ENCODE results near the gene SSBP2. TPM values are rescaled to one million over a fixed set of nuclear protein-coding genes. Genes with fewer than 3 reads are reported as not detected.

The SSBP2 gene
- total RNA-seq, 1 donor from 2014 or later, result 7.9 TPM

DNA sequence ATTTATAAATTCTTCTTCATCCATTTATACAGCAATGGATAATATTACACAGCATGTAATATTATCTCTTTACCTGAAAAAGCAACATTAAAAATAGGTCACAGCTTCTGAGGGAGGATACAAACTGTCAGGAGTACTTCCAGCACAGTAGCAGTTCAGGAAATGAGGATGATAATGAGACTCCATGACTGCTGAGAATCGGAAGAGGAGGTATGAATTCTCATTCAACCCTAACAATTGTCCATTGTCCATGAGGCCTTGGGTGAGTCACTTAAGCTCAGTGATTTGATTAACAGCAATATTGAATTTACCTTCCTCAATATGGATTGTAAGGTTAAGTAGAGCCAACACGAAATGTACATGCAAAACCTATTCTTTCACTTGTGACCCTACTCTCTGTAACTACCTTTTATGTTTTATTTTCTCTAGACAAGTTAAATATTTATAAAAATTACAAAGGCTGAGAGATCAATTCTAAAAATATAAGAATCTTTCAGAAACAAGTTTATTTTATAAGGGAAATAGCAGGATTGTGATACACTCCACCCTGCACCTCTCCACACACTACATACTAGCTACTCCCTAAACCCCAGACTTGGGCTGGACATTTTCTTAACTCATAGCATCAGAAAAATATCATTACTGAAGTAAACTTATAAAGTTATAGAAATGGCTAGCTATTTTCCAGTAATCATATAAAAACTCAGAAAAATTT lies 197.9 kb downstream of the SSBP2 start:
- Histone ChIP-seq H3K4me3 (ENCODE audit: low read depth, low read length) (no peak overlapping the region), H3K27me3 (ENCODE audit: control insufficient read depth, insufficient read depth, low read length) (no peaks in the 10 kb centered on the region), H3K36me3 (ENCODE audit: control insufficient read depth, insufficient read depth, low read length) (no peaks in the 10 kb centered on the region)
- TF ChIP-seq, protein P1, sequence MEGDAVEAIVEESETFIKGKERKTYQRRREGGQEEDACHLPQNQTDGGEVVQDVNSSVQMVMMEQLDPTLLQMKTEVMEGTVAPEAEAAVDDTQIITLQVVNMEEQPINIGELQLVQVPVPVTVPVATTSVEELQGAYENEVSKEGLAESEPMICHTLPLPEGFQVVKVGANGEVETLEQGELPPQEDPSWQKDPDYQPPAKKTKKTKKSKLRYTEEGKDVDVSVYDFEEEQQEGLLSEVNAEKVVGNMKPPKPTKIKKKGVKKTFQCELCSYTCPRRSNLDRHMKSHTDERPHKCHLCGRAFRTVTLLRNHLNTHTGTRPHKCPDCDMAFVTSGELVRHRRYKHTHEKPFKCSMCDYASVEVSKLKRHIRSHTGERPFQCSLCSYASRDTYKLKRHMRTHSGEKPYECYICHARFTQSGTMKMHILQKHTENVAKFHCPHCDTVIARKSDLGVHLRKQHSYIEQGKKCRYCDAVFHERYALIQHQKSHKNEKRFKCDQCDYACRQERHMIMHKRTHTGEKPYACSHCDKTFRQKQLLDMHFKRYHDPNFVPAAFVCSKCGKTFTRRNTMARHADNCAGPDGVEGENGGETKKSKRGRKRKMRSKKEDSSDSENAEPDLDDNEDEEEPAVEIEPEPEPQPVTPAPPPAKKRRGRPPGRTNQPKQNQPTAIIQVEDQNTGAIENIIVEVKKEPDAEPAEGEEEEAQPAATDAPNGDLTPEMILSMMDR (IDR thresholded peaks at IDR 0.05; ENCODE audit: insufficient read depth, low read length, severe bottlenecking), result no peak
- DNase-seq (ENCODE audit: low read depth) (peak; percentile 19), FAIRE-seq (no peak)

DNA sequence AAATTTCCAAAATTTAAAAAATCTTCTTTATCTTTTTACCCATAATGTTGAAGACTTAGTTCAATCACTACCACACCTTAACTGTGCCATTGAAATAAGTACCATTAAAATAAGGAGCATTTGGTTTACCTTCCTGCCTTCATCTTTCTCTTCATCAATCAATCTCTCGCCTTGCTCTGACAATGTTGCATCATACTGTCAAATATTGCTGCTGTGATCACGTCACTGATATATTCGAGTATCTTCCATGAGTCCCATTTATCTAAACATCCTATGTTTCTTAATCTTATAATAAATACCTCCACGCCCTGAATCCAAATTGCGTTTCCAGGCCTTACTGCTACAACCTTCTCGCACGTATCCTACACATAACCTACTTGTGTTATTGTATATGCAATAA lies 201.8 kb downstream of the SSBP2 start:
- FAIRE-seq (no peak), DNase-seq (ENCODE audit: low read depth) (no peak)
- Histone ChIP-seq H3K36me3 (ENCODE audit: control insufficient read depth, insufficient read depth, low read length) (no peaks in the 10 kb centered on the region), H3K4me3 (ENCODE audit: low read depth, low read length) (no peak overlapping the region), H3K27me3 (ENCODE audit: control insufficient read depth, insufficient read depth, low read length) (no peaks in the 10 kb centered on the region)
- TF ChIP-seq, protein P1 (IDR thresholded peaks at IDR 0.05; ENCODE audit: insufficient read depth, low read length, severe bottlenecking), result no peak

DNA sequence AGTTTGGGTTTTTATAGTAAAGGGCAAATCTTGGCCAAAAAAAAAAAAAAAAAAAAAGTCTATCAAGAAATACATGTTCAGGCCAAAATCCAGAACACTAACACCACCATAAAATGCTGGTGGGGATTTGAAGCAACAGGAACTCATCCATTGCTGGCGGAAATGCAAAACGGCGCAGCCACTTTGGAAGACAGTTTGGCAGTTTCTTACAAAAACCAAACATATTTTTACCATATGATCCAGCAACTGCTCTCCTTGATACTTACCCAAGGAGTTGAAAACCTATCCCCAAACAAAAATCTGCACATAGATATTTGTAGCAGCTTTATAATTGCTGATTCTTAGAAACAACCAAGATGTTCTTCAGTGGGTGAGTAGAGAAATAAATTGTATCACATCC lies 203.9 kb downstream of the SSBP2 start:
- no peaks in the 10 kb centered on the region for H3K27me3 ChIP-seq (ENCODE audit: control insufficient read depth, insufficient read depth, low read length)
- TF ChIP-seq, protein P1 (IDR thresholded peaks at IDR 0.05; ENCODE audit: insufficient read depth, low read length, severe bottlenecking), result no peak
- H3K36me3 ChIP-seq (ENCODE audit: control insufficient read depth, insufficient read depth, low read length), result no peaks in the 10 kb centered on the region
- DNase-seq (ENCODE audit: low read depth) (no peak), FAIRE-seq (no peak)
- H3K4me3 ChIP-seq (ENCODE audit: low read depth, low read length), result no peak overlapping the region

DNA sequence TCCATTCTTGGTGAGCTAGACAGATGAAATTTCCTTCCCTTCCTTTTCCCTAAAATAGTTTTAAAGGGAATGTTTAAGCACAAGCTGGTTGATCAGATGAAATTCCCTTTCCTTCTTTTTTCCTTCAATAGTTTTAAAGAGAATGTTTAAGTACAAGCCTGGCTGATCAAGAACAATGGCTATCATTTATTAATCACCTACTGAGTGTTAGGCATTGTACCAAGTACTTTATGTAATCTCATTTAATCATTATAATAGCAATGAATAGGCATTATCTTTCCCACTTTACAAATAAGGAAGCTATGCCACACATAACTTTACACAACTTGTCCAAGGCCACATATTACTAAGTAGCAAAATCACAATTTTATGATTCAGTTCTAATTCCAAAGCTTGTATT lies 205.0 kb downstream of the SSBP2 start:
- Histone ChIP-seq H3K36me3 (ENCODE audit: control insufficient read depth, insufficient read depth, low read length) (no peaks in the 10 kb centered on the region), H3K27me3 (ENCODE audit: control insufficient read depth, insufficient read depth, low read length) (no peaks in the 10 kb centered on the region), H3K4me3 (ENCODE audit: low read depth, low read length) (no peak overlapping the region)
- TF ChIP-seq, protein P1 (IDR thresholded peaks at IDR 0.05; ENCODE audit: insufficient read depth, low read length, severe bottlenecking), result no peak
- no peak for DNase-seq (ENCODE audit: low read depth)
- FAIRE-seq, result no peak

DNA sequence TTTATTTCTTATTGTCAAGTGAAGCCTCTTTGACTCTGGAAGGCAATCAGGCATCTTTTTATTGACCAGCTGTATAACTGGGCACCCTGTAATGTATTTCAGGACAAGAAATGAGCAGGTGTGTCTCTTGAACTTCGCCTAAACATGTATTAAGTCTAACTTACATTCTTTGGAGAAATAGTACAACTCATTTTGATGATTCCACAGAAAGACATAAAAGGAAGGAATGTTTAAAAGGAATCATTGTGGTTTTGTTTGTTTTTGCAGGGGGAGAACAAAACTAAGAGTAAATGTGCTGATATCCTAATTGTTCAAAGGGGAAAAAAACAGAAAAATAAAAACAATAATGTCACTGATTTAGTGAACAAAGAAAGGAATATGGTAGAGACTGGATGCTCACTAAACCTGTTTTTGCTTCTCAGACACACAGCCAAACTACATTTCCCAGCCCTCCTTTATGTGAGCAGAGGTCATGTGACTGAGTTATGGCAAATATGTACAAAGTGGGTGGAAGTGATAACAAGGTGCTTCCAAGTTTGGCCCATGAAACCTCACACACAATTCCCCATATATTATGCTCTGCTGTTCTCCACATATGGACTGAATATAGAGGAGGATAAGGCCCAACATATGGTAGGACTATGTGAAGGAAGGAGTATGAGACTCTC lies 206.4 kb downstream of the SSBP2 start:
- no peak for FAIRE-seq
- no peaks in the 10 kb centered on the region for H3K36me3 ChIP-seq (ENCODE audit: control insufficient read depth, insufficient read depth, low read length)
- H3K27me3 ChIP-seq (ENCODE audit: control insufficient read depth, insufficient read depth, low read length), result no peaks in the 10 kb centered on the region
- DNase-seq (ENCODE audit: low read depth), result peak; percentile 20
- no peak overlapping the region for H3K4me3 ChIP-seq (ENCODE audit: low read depth, low read length)
- TF ChIP-seq, protein P1 (IDR thresholded peaks at IDR 0.05; ENCODE audit: insufficient read depth, low read length, severe bottlenecking), result no peak
